ENCODE data around the gene ZCWPW1. TPM values are rescaled to one million over a fixed set of nuclear protein-coding genes. Genes with fewer than 3 reads are reported as not detected.

The ZCWPW1 gene
- total and polyA plus RNA-seq, 2 of the 13 experiments (the other 11 are each of a cell fraction or from before 2014, with no cell fraction given), result 2.4 to 2.5 TPM

DNA sequence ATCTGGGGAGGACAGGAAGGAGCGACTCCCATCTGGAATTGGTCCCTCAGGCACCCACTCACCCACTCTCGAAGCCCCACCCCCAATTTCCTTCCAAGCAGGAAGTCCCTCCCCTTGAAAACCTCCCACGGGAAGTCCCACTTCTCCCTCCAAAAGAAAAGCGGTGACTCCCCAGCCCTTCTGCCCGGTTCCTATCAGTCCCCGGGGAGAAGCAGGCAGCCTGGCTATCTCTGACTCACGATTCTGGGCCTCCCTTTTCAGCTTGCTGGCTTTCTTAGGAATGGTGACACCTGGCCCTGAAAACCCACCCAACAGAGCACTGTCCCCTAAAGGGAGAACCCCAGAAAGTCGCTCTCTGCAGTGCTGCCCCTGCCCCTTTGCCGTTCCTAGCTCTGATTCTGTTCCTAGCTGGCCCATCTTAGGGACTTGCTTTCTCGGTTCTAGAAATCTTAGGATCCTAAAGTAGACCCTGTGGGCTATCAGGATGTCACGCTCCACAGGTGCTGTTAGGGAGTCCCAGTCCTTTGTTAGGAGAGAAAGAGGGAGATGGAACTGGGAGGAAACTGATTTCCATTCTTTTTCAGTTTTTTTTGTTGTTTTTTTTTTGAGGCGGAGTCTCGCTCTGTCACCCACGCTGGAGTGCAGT lies 44.5 kb upstream of the ZCWPW1 start:
- peaks cover 4 to 8% of the 10 kb centered on the region in 2 experiments; a peak in 4 of 5 replicates for H3K36me3 ChIP-seq (replicated peaks in 1 of 2; ENCODE audit: control insufficient read depth in 1 of 2, insufficient read depth in 2 of 2, low read length in 2 of 2)

More for the DNA sequence above, 44.5 kb upstream of the ZCWPW1 start:
- H3K4me1 ChIP-seq (ENCODE audit: insufficient read depth, low read length), result peaks cover 21% of the 10 kb centered on the region
- intact Hi-C loops (cut with micrococcal nuclease; ENCODE audit: unreplicated experiment), result no loop called here
- no TSS peak for BruUV-seq (replicated peaks)
- H4K20me1 ChIP-seq (ENCODE audit: insufficient read depth, low read length), result no peaks in the 10 kb centered on the region
- in situ Hi-C loops (cut with HindIII; ENCODE audit: extremely low pct_ligation_motif_present, low pct_unique_long_range_greater_than_20kb), result no loop called here
- no peak overlapping the region for H3K4me3 ChIP-seq (replicated peaks in 1 of 3; ENCODE audit: insufficient read depth in 1 of 3, low read depth in 2 of 3, low read length in 3 of 3)
- ChIA-PET POLR2A (no interaction called here), CTCF (ENCODE audit: low intra/inter-chr PET ratio, low total read pairs) (no interaction called here)
- no peaks in the 10 kb centered on the region for H3K79me2 ChIP-seq (ENCODE audit: insufficient read depth, low read length)
- H3K4me2 ChIP-seq (ENCODE audit: low read depth, low read length), result no peak overlapping the region
- WGBS (ENCODE audit: low lambda C conversion rate), result 92% methylated on average over 14 of the region's 14 CpGs
- no peak for ATAC-seq
- TF ChIP-seq HOXA3 (CRISPR knock-in tag; IDR thresholded peaks at IDR 0.05) (no peak), MTF1 (CRISPR knock-in tag; IDR thresholded peaks at IDR 0.05) (no peak), ZNF232 (CRISPR knock-in tag; IDR thresholded peaks at IDR 0.05; ENCODE audit: borderline replicate concordance) (no peak), ZNF33A (CRISPR knock-in tag; IDR thresholded peaks at IDR 0.05; ENCODE audit: borderline replicate concordance) (no peak), ZNF24 (IDR thresholded peaks at IDR 0.05) (no peak), KLF12 (CRISPR knock-in tag; IDR thresholded peaks at IDR 0.05; ENCODE audit: borderline replicate concordance) (no peak), KLF13 (CRISPR knock-in tag; IDR thresholded peaks at IDR 0.05) (no peak), ETV6 (CRISPR knock-in tag; conservative IDR thresholded peaks at IDR 0.05) (no peak), CCDC6 (CRISPR knock-in tag; IDR thresholded peaks at IDR 0.05) (no peak), ZNF160 (CRISPR knock-in tag; IDR thresholded peaks at IDR 0.05) (no peak), NCOA1 (CRISPR knock-in tag; IDR thresholded peaks at IDR 0.05) (no peak), ZNF138 (CRISPR knock-in tag; IDR thresholded peaks at IDR 0.05; ENCODE audit: low read depth) (no peak)
- TF ChIP-seq, protein P1, sequence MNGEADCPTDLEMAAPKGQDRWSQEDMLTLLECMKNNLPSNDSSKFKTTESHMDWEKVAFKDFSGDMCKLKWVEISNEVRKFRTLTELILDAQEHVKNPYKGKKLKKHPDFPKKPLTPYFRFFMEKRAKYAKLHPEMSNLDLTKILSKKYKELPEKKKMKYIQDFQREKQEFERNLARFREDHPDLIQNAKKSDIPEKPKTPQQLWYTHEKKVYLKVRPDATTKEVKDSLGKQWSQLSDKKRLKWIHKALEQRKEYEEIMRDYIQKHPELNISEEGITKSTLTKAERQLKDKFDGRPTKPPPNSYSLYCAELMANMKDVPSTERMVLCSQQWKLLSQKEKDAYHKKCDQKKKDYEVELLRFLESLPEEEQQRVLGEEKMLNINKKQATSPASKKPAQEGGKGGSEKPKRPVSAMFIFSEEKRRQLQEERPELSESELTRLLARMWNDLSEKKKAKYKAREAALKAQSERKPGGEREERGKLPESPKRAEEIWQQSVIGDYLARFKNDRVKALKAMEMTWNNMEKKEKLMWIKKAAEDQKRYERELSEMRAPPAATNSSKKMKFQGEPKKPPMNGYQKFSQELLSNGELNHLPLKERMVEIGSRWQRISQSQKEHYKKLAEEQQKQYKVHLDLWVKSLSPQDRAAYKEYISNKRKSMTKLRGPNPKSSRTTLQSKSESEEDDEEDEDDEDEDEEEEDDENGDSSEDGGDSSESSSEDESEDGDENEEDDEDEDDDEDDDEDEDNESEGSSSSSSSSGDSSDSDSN (CRISPR knock-in tag; IDR thresholded peaks at IDR 0.05), result no peak
- TF ChIP-seq, protein P2, sequence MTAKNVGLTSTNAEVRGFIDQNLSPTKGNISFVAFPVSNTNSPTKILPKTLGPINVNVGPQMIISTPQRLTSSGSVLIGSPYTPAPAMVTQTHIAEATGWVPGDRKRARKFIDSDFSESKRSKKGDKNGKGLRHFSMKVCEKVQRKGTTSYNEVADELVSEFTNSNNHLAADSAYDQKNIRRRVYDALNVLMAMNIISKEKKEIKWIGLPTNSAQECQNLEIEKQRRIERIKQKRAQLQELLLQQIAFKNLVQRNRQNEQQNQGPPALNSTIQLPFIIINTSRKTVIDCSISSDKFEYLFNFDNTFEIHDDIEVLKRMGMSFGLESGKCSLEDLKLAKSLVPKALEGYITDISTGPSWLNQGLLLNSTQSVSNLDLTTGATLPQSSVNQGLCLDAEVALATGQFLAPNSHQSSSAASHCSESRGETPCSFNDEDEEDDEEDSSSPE (CRISPR knock-in tag; IDR thresholded peaks at IDR 0.05), result no peak
- DNase-seq (ENCODE audit: low spot score), result no peak
- no peak overlapping the region for H3K27ac ChIP-seq (ENCODE audit: extremely low read length, insufficient read depth, low read length)
- H3K27me3 ChIP-seq (ENCODE audit: control insufficient read depth in 1 of 2, insufficient read depth in 2 of 2, low read length in 2 of 2), result no peaks in the 10 kb centered on the region
- H2AFZ ChIP-seq (ENCODE audit: low read length), result no peak overlapping the region
- H3K9ac ChIP-seq (ENCODE audit: insufficient read depth, low read depth, low read length), result no peak overlapping the region
- H3K9me3 ChIP-seq (ENCODE audit: low read length), result no peaks in the 10 kb centered on the region
- no peak for FAIRE-seq

Measured in HepG2 (cell line).